GM12878 (cell line): ENCODE results near the gene ARHGAP12. TPM values are rescaled to one million over a fixed set of nuclear protein-coding genes. Genes with fewer than 3 reads are reported as not detected.

Experiments used
- ATAC-seq: fragments of 200-7000 bp; cut with Tn5 transposase; 3 replicates; pipeline ENCODE4 v1.9.1; 2020; ENCODE audit warnings: mild to moderate bottlenecking, moderate library complexity
- BruUV-seq: library from RNA; stranded (reverse); fragments of 400-500 nt; replicated peaks from 2 replicates; lab custom pipeline; 2021; lab: Mats Ljungman, UMichigan
- CTCF ChIA-PET: fragments of 300-600 bp; sonication (Branson Sonifier 250); formaldehyde crosslinking; extraction: SDS; loops from one replicate; lab custom pipeline; 2021; ENCODE audit warnings: inconsistent platforms; lab: Yijun Ruan, JAX
- POLR2A ChIA-PET: fragments of 350-600 bp; formaldehyde crosslinking; extraction: SDS; loops from one replicate; lab custom pipeline; 2021; ENCODE audit warnings: inconsistent platforms; lab: Charles Lee
- RAD21 ChIA-PET: fragments of 300-600 bp; sonication (Branson Sonifier 250); formaldehyde crosslinking; loops from one replicate; lab custom pipeline; 2023; ENCODE audit warnings: antibody characterized with exemption; ENCODE audit not compliant: unreplicated experiment; lab: Charles Lee
- SMC1A ChIA-PET: fragments of 300-600 bp; sonication (Branson Sonifier 250); formaldehyde crosslinking; loops from one replicate; lab custom pipeline; 2023; ENCODE audit not compliant: unreplicated experiment, uncharacterized antibody; lab: Charles Lee
- DNase-seq: peaks from one replicate; pipeline ENCODE4 v3.0.0-alpha.2; 2011; ENCODE audit warnings: low read depth, low spot score
- FAIRE-seq: peaks from 3 replicates; lab custom pipeline; 2011; peaks lifted over from hg19 to GRCh38; lab: Jason Lieb, UNC
- H2AFZ ChIP-seq: 2 replicates; pipeline ENCODE4 v1.6.0; 2011; ENCODE audit warnings: low read depth, low read length, control low read depth; ENCODE audit not compliant: control insufficient read depth
- H3K27ac ChIP-seq: 2 replicates; pipeline ENCODE4 v1.5.1; 2011; ENCODE audit warnings: control low read depth; ENCODE audit not compliant: control insufficient read depth, insufficient read depth
- H3K27me3 ChIP-seq, 2 experiments: replicated peaks in 1 of 2; 2 replicates each; pipeline versions ENCODE4 v1.6.0 to v1.6.1; 2011; ENCODE audit warnings: low read length in 1 of 2; ENCODE audit not compliant: control insufficient read depth in 2 of 2, insufficient read depth in 2 of 2
- H3K36me3 ChIP-seq, 2 experiments: 2 replicates each; pipeline ENCODE4 v1.5.1; 2011; ENCODE audit warnings: low read length in 1 of 2; ENCODE audit not compliant: control insufficient read depth in 2 of 2, insufficient read depth in 2 of 2
- H3K4me1 ChIP-seq: 2 replicates; pipeline ENCODE4 v1.6.1; 2011; ENCODE audit warnings: mild to moderate bottlenecking, low read length, moderate library complexity, mixed read lengths; ENCODE audit not compliant: control insufficient read depth, insufficient read depth
- H3K4me2 ChIP-seq: 2 replicates; pipeline ENCODE4 v1.6.0; 2011; ENCODE audit warnings: control low read depth; ENCODE audit not compliant: control insufficient read depth, insufficient read depth
- H3K4me3 ChIP-seq: fragments of 200-600 bp; sonication (generic); 2 replicates; pipeline ENCODE4 v1.5.1; 2016
- H3K79me2 ChIP-seq: 2 replicates; pipeline ENCODE4 v1.6.0; 2011; ENCODE audit warnings: low read length; ENCODE audit not compliant: control insufficient read depth, insufficient read depth
- H3K9ac ChIP-seq: 2 replicates; pipeline ENCODE4 v1.8.0; 2011; ENCODE audit warnings: low read length, control low read depth, mixed read lengths; ENCODE audit not compliant: control insufficient read depth, insufficient read depth
- H3K9me3 ChIP-seq: replicated peaks from 3 replicates; pipeline ENCODE4 v1.5.1; 2011; ENCODE audit warnings: mild to moderate bottlenecking, low read length; ENCODE audit not compliant: control insufficient read depth, insufficient read depth
- H4K20me1 ChIP-seq: 2 replicates; pipeline ENCODE4 v1.6.0; 2011; ENCODE audit not compliant: control insufficient read depth, insufficient read depth
- EZH2 ChIP-seq: IDR thresholded peaks from 2 replicates; pipeline ENCODE4 v1.6.1; 2012; ENCODE audit warnings: low read depth, mild to moderate bottlenecking, control low read depth, inconsistent platforms, low read length, borderline replicate concordance; ENCODE audit not compliant: control insufficient read depth
- HCFC1 ChIP-seq: fragments of 150-350 bp; IDR thresholded peaks from 2 replicates; pipeline ENCODE4 v1.6.1; 2014; ENCODE audit warnings: low read length
- IKZF2 ChIP-seq, 2 experiments: fragments of 450-650 bp; IDR thresholded peaks; 2 replicates each; pipeline ENCODE4 v1.6.1; 2017; ENCODE audit warnings: mild to moderate bottlenecking in 2 of 2, moderate library complexity in 2 of 2
- MEF2B ChIP-seq: fragments of 450-650 bp; IDR thresholded peaks from 2 replicates; pipeline ENCODE4 v1.6.1; 2018; ENCODE audit warnings: mild to moderate bottlenecking, moderate library complexity; ENCODE audit not compliant: partially characterized antibody, poor library complexity, severe bottlenecking
- MTA3 ChIP-seq: IDR thresholded peaks from 2 replicates; pipeline ENCODE4 v1.6.1; 2012; ENCODE audit warnings: low read length, inconsistent platforms, borderline replicate concordance
- SP1 ChIP-seq: IDR thresholded peaks from one replicate; pipeline ENCODE4 v1.6.1; 2011; ENCODE audit warnings: low read depth, low read length
- TCF3 ChIP-seq: IDR thresholded peaks from 2 replicates; pipeline ENCODE4 v1.6.1; 2012; ENCODE audit warnings: low read depth, mild to moderate bottlenecking, low read length, borderline replicate concordance; ENCODE audit not compliant: insufficient read depth
- WGBS: methylation state at CpG from one replicate; pipeline ENCODE4 v1.1.6; 2016; ENCODE audit warnings: low lambda C conversion rate; ENCODE audit not compliant: insufficient replicate concordance, insufficient coverage; ENCODE audit errors: missing lambda C conversion rate; 5-methylcytosine and 5-hydroxymethylcytosine counted together
- in situ Hi-C: fragments of 300-500 bp; cut with MboI; formaldehyde crosslinking; loops from 9 replicates; pipeline ENCODE4 v1.14.3; 2018; ENCODE audit warnings: mixed read lengths
- intact Hi-C: fragments of 100-400 bp; cut with micrococcal nuclease; formaldehyde crosslinking; loops from one replicate; pipeline ENCODE4 v1.14.2; 2022; ENCODE audit not compliant: unreplicated experiment
- polyA plus RNA-seq, 11 experiments: library from polyadenylated mRNA; depleted of rRNA in 4 of 11; unstranded in 6 of 11; stranded (reverse) in 5 of 11; fragments of >200 nt; fragmentation: Nextera tagmentation in 4 of 11; fragmentation: Illumina TruSeq in 1 of 11; extraction: Ambion mirVana in 4 of 11; extraction: Trizol in 1 of 11; gene quantifications; 1 replicate in 1 of 11; 2 replicates in 10 of 11; pipeline versions ENCODE4 v1.2.1 to v1.2.3, GENCODE V29; 2011 to 2016; ENCODE audit warnings: inconsistent platforms in 2 of 11, missing spikeins in 2 of 11, low read depth in 1 of 11
- total RNA-seq, 4 experiments: library from RNA; depleted of rRNA in 3 of 4; stranded (reverse); fragments of >200 nt in 3 of 4; fragmentation: Illumina TruSeq in 1 of 4; extraction: Trizol in 1 of 4; gene quantifications; 2 replicates each; pipeline versions ENCODE4 v1.2.1 to v1.2.3, GENCODE V29; 2013 to 2021
- TF ChIP-seq, protein P1 (sequence below): IDR thresholded peaks from 2 replicates; pipeline ENCODE4 v1.6.1; 2012; ENCODE audit warnings: low read depth, low read length, improper control_type of control experiment
- TF ChIP-seq, protein P2 (sequence below): fragments of 450-650 bp; IDR thresholded peaks from 2 replicates; pipeline ENCODE4 v1.6.1; 2018; ENCODE audit warnings: mild to moderate bottlenecking, low read depth, moderate library complexity; ENCODE audit not compliant: partially characterized antibody
- TF ChIP-seq, protein P3 (sequence below): IDR thresholded peaks from 2 replicates; pipeline ENCODE4 v1.6.1; 2011; ENCODE audit warnings: low read depth, mild to moderate bottlenecking, low read length, moderate library complexity, borderline replicate concordance; ENCODE audit errors: extremely low read depth

The ARHGAP12 gene
- total and polyA plus RNA-seq, 10 of the 15 experiments (the other 5 are each of a cell fraction or from before 2014, with no cell fraction given), result 5.4 to 15.6 (median 8.5) TPM

DNA sequence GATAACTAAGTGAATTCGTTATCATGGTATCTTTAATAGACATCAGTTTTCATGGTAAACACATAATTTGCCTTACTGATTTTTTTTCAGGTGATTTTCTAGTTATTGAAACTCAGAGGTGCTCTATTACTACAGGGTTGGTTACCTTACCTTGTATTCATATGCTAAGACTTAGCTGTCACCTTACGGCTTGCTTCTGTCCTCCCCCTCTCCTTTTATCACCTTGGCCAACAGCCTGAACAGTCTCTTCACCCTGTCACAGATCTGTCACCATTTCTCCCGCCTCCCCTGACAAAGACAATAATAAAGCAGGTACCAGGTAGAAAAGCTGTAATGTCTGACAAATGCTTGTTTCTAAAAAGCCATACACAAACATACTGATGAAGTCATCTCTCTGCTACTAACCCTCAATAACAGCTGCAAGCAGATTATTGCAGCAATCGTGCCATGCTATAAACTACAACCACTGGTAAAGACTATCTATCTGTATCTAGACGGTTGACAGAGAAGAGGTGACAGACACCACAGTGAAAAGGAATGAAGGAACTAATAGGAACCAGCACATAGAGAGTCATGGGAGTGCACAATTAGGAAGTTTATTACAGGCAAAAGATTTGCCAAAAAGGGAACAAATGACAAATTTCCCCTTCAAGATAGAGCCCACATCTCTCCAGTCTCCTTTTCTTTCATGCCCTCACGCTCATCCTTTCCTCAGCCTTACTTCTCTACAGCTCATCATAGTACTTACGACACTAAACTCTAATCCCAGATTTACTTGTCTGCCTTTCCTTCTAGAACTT, 57.2 kb downstream of the ARHGAP12 start:
- FAIRE-seq (no peak), DNase-seq (no peak), ATAC-seq (no peak)
- Histone ChIP-seq H2AFZ (no peak overlapping the region), H3K4me3 (no peak overlapping the region), H3K27ac (no peak overlapping the region), H4K20me1 (no peaks in the 10 kb centered on the region), H3K79me2 (no peaks in the 10 kb centered on the region), H3K9ac (no peak overlapping the region), H3K27me3 (no peaks in the 10 kb centered on the region), H3K4me1 (no peaks in the 10 kb centered on the region), H3K9me3 (no peaks in the 10 kb centered on the region), H3K36me3 (no peaks in the 10 kb centered on the region), H3K4me2 (no peak overlapping the region)
- ChIA-PET POLR2A (interaction anchor here (0.6 kb wide), 1 partner anchor 1458 kb away, joined by 4 read pairs; no protein-coding TSS in a partner anchor), CTCF (interaction anchor here (1.8 kb wide), 1 partner anchor 9 kb away, joined by 5 read pairs; no protein-coding TSS in a partner anchor), RAD21 (interaction anchor here (2.0 kb wide), 1 partner anchor 10 kb away, joined by 7 read pairs; no protein-coding TSS in a partner anchor), SMC1A (interaction anchor here (1.0 to 3.2 kb wide), 3 partner anchors 10 to 75 kb away, joined by 3 to 24 read pairs (median 4); no protein-coding TSS in a partner anchor)
- TF ChIP-seq HCFC1, result no peak
- TF ChIP-seq, protein P1, sequence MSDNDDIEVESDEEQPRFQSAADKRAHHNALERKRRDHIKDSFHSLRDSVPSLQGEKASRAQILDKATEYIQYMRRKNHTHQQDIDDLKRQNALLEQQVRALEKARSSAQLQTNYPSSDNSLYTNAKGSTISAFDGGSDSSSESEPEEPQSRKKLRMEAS, result no peak
- TF ChIP-seq MTA3, result no peak
- no peak for TF ChIP-seq IKZF2 (IDR thresholded peaks at IDR 0.05)
- no peak for TF ChIP-seq MEF2B
- no peak for TF ChIP-seq TCF3
- TF ChIP-seq, protein P2, sequence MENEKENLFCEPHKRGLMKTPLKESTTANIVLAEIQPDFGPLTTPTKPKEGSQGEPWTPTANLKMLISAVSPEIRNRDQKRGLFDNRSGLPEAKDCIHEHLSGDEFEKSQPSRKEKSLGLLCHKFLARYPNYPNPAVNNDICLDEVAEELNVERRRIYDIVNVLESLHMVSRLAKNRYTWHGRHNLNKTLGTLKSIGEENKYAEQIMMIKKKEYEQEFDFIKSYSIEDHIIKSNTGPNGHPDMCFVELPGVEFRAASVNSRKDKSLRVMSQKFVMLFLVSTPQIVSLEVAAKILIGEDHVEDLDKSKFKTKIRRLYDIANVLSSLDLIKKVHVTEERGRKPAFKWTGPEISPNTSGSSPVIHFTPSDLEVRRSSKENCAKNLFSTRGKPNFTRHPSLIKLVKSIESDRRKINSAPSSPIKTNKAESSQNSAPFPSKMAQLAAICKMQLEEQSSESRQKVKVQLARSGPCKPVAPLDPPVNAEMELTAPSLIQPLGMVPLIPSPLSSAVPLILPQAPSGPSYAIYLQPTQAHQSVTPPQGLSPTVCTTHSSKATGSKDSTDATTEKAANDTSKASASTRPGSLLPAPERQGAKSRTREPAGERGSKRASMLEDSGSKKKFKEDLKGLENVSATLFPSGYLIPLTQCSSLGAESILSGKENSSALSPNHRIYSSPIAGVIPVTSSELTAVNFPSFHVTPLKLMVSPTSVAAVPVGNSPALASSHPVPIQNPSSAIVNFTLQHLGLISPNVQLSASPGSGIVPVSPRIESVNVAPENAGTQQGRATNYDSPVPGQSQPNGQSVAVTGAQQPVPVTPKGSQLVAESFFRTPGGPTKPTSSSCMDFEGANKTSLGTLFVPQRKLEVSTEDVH, result no peak
- TF ChIP-seq, protein P3, sequence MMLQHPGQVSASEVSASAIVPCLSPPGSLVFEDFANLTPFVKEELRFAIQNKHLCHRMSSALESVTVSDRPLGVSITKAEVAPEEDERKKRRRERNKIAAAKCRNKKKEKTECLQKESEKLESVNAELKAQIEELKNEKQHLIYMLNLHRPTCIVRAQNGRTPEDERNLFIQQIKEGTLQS, result no peak
- TF ChIP-seq SP1, result no peak
- no peak for TF ChIP-seq EZH2
- no TSS peak for BruUV-seq
- in situ Hi-C loops, result no loop called here
- intact Hi-C loops, result no loop called here
- 82% methylated on average over 7 of the region's 7 CpGs for WGBS
